GM18870 (cell line): ENCODE results near the gene VAT1.

ENCODE experiments used
- ATAC-seq: cut with Tn5 transposase; IDR thresholded peaks from one replicate; pipeline ENCODE4 v1.9.1; 2021; ENCODE audit warnings: moderate library complexity; ENCODE audit not compliant: unreplicated experiment

The VAT1 gene

DNA sequence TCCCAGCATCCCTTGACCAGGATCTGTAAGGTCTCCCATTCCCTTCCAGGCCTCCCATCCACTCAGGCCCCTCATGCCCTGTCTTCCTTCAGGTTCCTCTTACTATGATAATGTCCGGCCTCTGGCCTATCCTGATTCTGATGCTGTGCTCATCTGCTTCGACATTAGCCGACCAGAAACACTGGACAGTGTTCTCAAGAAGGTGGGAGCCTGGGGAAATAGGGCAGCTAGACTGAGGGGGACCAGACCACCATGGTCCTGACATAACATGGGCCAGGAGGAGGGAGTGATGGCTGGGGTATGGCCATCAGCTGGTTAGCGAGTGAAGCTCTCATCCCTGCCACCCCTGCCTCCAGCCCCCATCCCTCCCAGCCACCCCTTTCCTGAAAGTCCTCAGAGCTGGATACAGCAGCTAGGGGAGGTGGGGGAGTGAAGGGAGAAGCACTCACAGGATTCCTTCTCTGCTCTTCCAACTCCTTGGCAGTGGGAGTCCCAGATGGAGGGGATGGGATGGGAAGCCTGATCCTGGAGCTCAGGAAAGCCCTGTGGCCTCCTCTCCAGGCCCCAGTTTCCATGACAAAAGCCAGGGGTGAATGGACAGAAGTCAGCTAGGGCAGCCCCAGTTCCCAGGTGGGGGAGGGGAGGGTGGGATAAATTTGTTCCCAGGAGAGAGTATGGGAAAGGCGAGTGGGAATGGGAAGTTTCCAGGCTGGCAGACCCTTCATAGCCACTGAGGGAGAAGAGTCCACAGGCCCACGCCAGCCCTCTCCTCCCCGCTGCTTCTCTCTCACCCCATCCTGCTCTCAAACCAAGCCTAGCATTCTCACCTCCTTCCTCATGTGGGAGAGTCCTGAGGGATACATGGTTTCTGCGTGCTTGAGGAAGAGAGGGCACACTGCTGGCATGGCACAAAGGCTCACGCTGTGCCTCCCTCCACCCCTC lies 5.2 kb upstream of the VAT1 start:
- ATAC-seq: no peak

DNA sequence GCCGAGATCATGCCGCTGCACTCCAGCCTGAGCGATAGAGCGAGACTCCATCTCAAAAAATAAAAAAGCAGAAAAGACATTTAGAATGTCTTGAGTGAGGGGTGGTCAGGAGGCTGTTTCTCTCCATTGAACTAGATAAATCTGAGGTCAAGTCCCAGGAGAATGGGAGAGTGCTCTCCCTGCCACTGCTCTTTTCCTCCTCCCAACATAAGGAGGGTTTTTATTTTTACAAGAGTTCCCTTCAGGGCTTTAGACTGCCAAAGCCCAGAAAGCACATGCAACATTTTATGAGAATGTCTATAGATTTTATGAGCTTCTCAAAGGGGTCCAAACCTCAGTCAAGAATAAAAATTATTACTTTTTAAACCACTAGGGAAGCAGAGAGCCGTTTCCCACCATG lies 4.4 kb upstream of the VAT1 start:
- ATAC-seq: no peak

- ATAC-seq: no peak
Measured at GRCh38 chr17:43025766-43026537, 3.8 kb upstream of the VAT1 start.

DNA sequence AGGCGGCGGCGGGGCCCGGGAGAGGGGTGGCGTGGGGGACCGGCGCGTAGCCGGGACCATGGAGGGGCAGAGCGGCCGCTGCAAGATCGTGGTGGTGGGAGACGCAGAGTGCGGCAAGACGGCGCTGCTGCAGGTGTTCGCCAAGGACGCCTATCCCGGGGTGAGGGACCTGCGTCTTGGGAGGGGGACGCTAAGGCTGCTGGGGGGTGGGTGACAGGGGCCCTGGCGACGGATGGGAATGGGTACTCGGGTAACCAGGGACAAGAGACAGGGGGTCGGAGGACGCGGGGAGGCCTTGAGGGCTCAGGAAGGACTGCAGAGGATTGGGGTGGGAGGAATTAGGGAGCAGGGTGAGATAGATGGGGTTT lies 3.1 kb upstream of the VAT1 start:
- ATAC-seq: no peak

DNA sequence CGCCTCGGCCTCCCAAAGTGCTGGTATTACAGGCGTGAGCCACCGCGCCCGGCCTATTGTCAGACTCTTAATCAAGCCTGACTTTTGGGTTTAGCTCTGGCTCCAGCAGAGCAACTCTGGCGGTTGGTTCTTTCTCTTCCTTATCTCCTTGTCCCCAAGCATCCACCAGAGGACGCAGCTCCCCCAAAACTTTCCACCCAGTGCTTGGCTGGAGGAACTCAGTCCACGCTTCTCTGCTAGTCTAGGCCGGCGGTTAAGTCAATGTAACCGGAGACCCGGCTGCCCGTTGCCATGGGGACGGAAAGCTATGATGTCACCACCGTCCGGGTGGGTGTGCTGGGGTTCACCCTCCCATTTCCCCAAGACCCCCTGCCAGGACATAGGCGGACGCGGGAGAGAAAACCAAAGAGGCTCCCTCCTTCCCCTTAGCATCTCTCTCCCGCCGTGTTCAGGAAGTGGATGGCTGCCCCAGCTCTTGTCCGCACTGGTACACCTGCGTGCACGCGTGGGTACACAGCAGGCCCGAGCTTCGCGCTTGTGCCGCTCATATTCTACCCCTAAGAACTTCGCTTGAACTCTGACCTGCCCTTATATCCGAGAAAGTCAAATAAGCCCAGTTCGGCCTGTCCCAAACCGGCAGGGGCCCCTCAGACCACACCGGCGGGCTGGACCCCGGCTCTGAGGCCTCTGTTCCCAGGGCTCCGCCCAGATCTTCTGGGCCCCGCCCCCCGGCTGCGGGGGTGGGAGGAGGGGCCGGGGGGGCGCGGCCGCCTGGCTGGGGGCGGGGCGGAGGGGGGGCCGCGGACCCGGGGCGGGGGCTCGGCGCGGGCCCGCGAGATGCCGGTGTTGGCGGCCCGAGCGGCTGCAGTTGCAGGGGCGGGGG lies 2.5 kb upstream of the VAT1 start, which contains the start of gene RND2:
RND2 (plus strand) TSS at position 825 of the 883 bp plus-strand sequence. CDS start 117 bp downstream, outside the sequence.
- no peak for ATAC-seq

DNA sequence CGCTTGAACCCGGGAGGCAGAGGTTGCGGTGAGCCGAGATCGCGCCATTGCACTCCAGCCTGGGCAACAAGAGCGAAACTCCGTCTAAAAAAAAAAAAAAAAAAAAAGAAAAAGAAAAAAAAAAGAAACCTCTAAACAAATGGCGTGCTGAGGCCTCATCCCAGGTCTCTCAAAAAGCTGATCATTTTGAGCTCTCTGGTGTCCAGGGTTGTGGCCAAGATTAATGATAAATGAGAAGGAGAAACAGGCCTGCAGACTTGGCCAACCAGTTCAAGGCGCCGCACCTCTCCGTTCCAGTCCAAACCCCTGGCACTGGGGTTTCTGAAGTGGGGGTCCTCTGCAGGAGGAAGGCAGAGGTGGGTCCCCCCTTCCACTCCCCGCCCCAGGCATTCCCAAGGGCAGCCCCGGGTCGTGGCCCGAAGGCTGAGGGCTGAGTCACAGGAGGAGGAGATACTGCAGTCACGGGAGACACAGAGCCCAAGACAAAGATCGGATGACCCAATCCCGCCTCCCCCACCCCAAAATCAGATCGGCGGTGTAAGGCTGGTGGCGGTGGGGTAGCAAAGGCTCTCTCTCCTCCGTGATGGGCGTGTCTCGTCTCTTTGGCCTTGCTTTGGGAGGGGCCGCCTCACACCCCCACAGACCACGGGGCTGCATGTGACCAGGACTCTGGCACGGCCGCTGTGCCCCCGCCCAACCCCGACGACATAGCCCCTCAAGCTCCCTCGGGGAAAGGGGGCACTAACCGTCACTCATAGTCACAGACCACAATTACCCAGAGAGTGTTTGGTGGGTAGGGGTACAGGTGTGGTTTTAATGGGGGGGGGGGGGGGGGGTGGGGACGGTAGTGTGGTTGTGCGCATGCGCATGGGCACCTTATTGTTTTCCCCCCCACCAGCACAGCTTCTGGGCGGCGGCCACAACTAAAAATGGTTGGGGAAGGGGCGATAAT lies 1.1 kb downstream of the VAT1 start:
- no peak for ATAC-seq

DNA sequence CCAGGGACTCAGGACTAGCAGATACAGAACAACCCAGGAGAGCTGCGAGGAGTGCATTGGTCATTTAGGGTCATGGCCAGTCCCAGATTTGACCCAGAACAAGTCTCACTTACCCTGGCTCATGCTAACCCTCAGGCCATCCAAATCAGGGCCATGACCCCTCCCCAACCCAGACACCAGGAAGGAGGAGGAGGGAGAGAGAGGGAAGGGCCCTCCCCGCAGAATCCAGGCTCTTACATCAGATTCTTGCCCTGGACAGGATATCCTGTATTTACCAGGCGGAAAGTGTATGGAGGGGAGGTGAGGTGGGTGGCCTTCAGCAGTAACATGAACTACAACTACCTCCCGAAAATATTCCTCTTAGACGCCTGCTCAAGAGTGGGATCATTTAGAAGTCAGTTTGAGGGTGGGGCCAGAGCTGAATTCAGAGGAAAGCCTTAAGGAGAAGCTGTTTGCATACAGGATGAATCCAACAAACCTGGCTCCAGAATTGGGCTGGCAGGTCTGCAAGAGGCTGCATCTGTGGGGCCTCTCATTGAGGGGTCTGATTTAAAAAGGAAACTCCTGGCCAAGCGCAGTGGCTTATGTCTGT lies 2.1 kb downstream of the VAT1 start:
- no peak for ATAC-seq

GRCh38 chr17:43019418-43019817 lies 2.8 kb downstream of the VAT1 start:
- ATAC-seq: no peak

GRCh38 chr17:43018932-43019331 lies 3.3 kb downstream of the VAT1 start:
- ATAC-seq: no peak

DNA sequence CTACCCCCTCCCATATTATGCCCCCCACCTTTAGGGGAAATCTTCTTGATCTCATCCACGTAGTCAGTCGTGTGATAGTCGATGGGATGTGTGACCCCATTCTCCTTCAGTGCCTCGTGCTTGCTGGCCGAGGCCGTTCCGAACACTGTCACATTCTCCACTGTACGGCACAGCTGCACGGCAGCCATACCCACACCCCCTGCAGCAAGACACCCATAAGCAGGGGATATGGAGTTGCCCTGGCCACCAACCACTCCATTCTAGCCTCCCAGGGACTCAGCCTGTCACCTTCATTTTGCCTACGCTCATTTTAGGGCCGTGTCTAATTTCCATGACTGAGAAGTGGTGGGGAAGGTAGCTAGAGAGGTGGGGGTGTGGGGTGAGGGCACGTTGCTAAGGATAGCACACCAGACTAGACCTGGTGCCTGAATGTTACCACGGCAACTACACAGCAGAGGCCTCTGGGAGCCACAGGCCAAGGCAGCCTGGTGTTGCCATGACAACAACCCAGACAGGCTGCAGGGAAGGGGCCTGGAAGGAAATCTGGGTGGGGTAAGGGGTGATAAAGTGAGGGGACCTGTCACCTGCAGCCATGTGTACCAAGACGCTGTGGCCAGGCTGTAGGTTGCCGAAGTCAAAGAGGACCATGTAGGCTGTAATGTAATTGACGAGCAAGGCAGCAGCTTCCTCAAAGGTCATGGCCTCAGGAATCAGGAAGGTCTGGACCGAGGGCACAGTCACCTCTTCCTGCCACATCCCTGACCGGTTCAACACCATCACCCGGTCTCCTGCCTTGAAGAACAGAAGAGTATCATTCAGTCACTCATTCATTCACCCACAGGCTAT lies 4.0 kb downstream of the VAT1 start:
- ATAC-seq: no peak

GRCh38 chr17:43016216-43016615 lies 6.0 kb downstream of the VAT1 start:
- ATAC-seq: no peak

GRCh38 chr17:43015579-43015978 lies 6.6 kb downstream of the VAT1 start:
- no peak for ATAC-seq

DNA sequence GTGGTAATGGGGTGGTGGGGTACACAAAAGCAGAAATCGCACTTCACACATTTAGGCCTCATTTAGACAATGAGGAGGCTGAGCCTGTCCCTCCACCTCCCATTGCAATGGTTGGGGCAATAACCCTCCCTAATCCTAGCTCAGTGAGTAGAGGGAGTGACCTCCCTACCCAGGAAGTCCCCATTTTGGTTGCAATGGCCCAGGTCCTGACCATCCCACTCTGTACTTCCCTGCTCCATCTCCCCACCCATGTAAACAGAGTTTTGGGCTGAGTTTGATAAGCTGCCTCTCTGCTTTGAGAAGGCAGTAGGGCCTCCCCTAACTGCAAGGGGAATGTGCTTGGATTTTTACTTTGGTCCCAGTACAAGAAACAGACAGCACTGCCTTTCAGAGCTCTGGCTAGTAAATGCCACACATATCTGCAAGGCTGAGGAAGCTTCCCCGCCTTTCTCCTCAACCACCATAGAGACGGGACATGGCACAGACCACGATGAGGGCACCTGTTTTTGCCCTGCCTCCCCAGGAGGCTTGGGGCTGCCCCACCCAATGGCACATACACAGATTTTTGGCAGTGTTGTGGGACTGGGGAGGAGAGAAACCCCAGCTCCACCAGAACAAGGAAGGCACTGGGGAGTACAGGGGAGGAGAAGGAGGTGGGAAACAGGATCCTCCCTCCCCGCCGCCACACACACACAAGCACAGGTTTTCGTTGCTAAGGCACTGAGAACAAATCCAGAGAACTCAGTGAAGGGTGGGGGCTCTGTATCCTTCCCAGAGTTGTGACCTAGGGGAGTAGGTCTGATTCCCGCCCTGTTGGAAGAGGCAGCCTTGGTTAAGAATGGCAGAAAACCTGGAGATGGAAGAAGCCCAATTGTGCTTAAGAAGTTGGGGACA lies 7.3 kb downstream of the VAT1 start:
- ATAC-seq: no peak

DNA sequence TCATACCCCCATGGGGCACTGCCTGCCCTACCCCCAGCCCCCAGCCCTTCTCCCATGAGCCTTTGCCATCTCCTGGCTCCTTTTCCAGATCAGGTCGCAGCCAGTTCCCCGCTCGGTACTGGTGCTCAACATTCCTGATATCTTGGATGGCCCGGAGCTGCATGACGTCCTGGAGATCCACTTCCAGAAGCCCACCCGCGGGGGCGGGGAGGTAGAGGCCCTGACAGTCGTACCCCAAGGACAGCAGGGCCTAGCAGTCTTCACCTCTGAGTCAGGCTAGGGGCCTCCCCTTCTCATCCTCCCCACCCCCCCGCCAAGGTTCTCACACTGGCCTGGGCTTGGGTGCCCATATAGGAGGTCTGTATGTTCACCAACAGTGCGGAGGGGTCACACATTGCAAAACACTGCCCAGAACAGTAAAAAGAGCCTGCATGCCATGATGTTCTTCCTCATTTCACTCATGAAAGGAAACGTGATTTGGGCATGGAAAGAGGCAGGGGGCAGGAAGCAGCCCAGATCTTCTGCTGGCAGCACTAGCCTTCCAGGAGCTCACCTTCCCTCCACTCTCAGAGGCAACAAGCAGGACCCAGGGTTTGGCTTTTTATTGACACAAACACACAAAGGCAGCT lies 8.1 kb downstream of the VAT1 start:
- no peak for ATAC-seq

GRCh38 chr17:43013296-43013695 lies 8.9 kb downstream of the VAT1 start:
- no peak for ATAC-seq

DNA sequence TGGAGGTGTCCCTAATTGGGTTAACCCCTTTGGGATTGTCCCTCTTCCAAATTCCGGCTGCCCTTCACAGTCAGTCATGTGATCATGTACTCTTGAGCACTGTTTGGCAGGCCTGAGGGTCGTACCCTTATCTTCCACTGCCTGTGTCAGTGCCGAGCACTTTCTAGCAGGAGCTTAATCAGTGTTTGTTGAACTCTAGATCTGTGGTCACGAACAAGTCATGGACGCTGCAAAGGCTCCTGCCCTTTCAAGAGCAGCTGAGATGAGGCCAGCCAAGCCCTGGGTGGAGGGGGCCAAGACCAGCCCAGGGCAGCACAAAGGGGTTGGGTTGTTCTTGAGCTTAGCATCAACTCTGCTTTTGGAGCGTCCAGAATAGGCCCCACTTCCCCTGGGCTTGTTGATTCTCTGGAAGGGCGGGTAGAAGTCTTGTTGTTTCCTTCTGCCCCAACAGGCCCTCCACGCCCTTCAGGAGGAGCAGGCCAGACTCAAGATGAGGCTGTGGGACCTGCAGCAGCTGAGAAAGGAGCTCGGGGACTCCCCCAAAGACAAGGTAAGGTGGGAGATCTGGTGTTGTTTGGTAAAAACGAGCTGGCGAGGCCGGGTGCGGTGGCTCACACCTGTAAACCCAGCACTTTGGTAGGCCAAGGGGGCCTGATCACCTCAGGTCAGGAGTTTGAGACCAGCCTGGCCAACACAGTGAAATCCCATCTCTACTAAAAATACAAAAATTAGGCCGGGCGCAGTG lies 10.3 kb downstream of the VAT1 start:
- no peak for ATAC-seq
